Measurements from ENCODE around the gene CATSPER4. TPM values are rescaled to one million over a fixed set of nuclear protein-coding genes. Genes with fewer than 3 reads are reported as not detected.

Gene CATSPER4
- total and polyA plus RNA-seq, 2 donors (not counting 1 experiment from before 2014, with no cell fraction given), result not detected

GRCh38 chr1:26188477-26188876 is 1.9 kb upstream of the CATSPER4 start:
- Histone ChIP-seq H2AFZ (ENCODE audit: insufficient read depth, low read depth, low read length, poor library complexity, severe bottlenecking) (no peak overlapping the region), H3K27ac (ENCODE audit: low read length in 2 of 2) (no peak overlapping the region), H3K4me2 (replicated peaks; ENCODE audit: low read depth, low read length, poor library complexity, severe bottlenecking) (no peak overlapping the region), H4K20me1 (ENCODE audit: control insufficient read depth, insufficient read depth, low read length, poor library complexity, severe bottlenecking) (no peaks in the 10 kb centered on the region), H3K4me3 (ENCODE audit: control extremely low read depth in 1 of 5, extremely low read depth in 1 of 5, insufficient read depth in 1 of 5, low read depth in 2 of 5, low read length in 4 of 5) (no peak overlapping the region), H3K27me3 (replicated peaks in 1 of 4; ENCODE audit: control extremely low read depth in 1 of 4, control insufficient read depth in 3 of 4, insufficient read depth in 4 of 4, low read length in 3 of 4) (no peaks in the 10 kb centered on the region), H3K36me3 (replicated peaks in 1 of 2; ENCODE audit: control extremely low read depth in 1 of 2, control insufficient read depth in 1 of 2, extremely low read depth in 1 of 2, insufficient read depth in 2 of 2, low read length in 1 of 2) (no peaks in the 10 kb centered on the region), H3K9me3 (ENCODE audit: control extremely low read depth in 1 of 3, control insufficient read depth in 2 of 3, insufficient read depth in 1 of 3, low read length in 2 of 3) (no peaks in the 10 kb centered on the region), H3K4me1 (ENCODE audit: control insufficient read depth in 2 of 2, insufficient read depth in 2 of 2, low read length in 2 of 2) (no peaks in the 10 kb centered on the region), H3K9ac (ENCODE audit: low read length) (no peak overlapping the region), H3K79me2 (ENCODE audit: control insufficient read depth, insufficient read depth, low read length) (no peaks in the 10 kb centered on the region)
- WGBS (ENCODE audit: insufficient coverage), result 100% methylated on average over 2 of the region's 8 CpGs
- ATAC-seq (ENCODE audit: low read depth) (no peak), DNase-seq (no peak)
- POLR2A ChIA-PET, result no interaction called here
- Mint-ChIP-seq H3K27ac (no peak overlapping the region), H3K27me3 (no peaks in the 10 kb centered on the region), H3K9me3 (ENCODE audit: insufficient read depth) (no peaks in the 10 kb centered on the region), H3K4me1 (no peaks in the 10 kb centered on the region), H3K4me3 (no peak overlapping the region)
- TF ChIP-seq EZH2 (IDR thresholded peaks at IDR 0.05; ENCODE audit: borderline replicate concordance, insufficient read depth, low read depth, low read length, poor library complexity, severe bottlenecking), result no peak
- TF ChIP-seq CTCF (IDR thresholded peaks at IDR 0.05), result no peak
- intact Hi-C loops (cut with micrococcal nuclease), result no loop called here
- CTCF ChIA-PET, result interaction anchor here (1.0 to 1.3 kb wide), 3 partner anchors 43 to 229 kb away, joined by 3 read pairs; no protein-coding TSS in a partner anchor

GRCh38 chr1:26189331-26189730 is 1.1 kb upstream of the CATSPER4 start:
- 95% methylated on average over 4 of the region's 6 CpGs for WGBS (ENCODE audit: insufficient coverage)
- H3K27me3 ChIP-seq (replicated peaks in 1 of 4; ENCODE audit: control extremely low read depth in 1 of 4, control insufficient read depth in 3 of 4, insufficient read depth in 4 of 4, low read length in 3 of 4), result peaks cover 0 to 2% (median 0%) of the 10 kb centered on the region in 4 experiments
- no peaks in the 10 kb centered on the region for H3K9me3 Mint-ChIP-seq (ENCODE audit: insufficient read depth)
- TF ChIP-seq CTCF (IDR thresholded peaks at IDR 0.05), result no peak
- no peak for TF ChIP-seq EZH2 (IDR thresholded peaks at IDR 0.05; ENCODE audit: borderline replicate concordance, insufficient read depth, low read depth, low read length, poor library complexity, severe bottlenecking)
- intact Hi-C loops (cut with micrococcal nuclease), result no loop called here
- no peak overlapping the region for H3K27ac Mint-ChIP-seq
- no peak overlapping the region for H3K4me3 Mint-ChIP-seq
- ChIA-PET POLR2A (no interaction called here), CTCF (interaction anchor here (1.0 to 1.3 kb wide), 6 partner anchors 16 to 228 kb away, joined by 3 read pairs; partner anchors contain the start of gene CEP85)
- H2AFZ ChIP-seq (ENCODE audit: insufficient read depth, low read depth, low read length, poor library complexity, severe bottlenecking), result no peak overlapping the region
- no peaks in the 10 kb centered on the region for H3K27me3 Mint-ChIP-seq
- H3K9ac ChIP-seq (ENCODE audit: low read length), result no peak overlapping the region
- no peak overlapping the region for H3K4me3 ChIP-seq (ENCODE audit: control extremely low read depth in 1 of 5, extremely low read depth in 1 of 5, insufficient read depth in 1 of 5, low read depth in 2 of 5, low read length in 4 of 5)
- ATAC-seq (ENCODE audit: low read depth) (no peak), DNase-seq (no peak)
- H3K4me2 ChIP-seq (replicated peaks; ENCODE audit: low read depth, low read length, poor library complexity, severe bottlenecking), result no peak overlapping the region
- no peaks in the 10 kb centered on the region for H3K36me3 ChIP-seq (replicated peaks in 1 of 2; ENCODE audit: control extremely low read depth in 1 of 2, control insufficient read depth in 1 of 2, extremely low read depth in 1 of 2, insufficient read depth in 2 of 2, low read length in 1 of 2)
- no peaks in the 10 kb centered on the region for H3K79me2 ChIP-seq (ENCODE audit: control insufficient read depth, insufficient read depth, low read length)
- H3K27ac ChIP-seq (ENCODE audit: low read length in 2 of 2), result no peak overlapping the region
- H3K4me1 Mint-ChIP-seq, result no peaks in the 10 kb centered on the region
- H3K4me1 ChIP-seq (ENCODE audit: control insufficient read depth in 2 of 2, insufficient read depth in 2 of 2, low read length in 2 of 2), result no peaks in the 10 kb centered on the region
- no peaks in the 10 kb centered on the region for H4K20me1 ChIP-seq (ENCODE audit: control insufficient read depth, insufficient read depth, low read length, poor library complexity, severe bottlenecking)
- H3K9me3 ChIP-seq (ENCODE audit: control extremely low read depth in 1 of 3, control insufficient read depth in 2 of 3, insufficient read depth in 1 of 3, low read length in 2 of 3), result no peaks in the 10 kb centered on the region

All from B cell (primary cell).